ELF-1 (cell line): Measurements from ENCODE around the gene PDE4DIP.
"Not testable (repeated sequence)": the region's sequence is repeated elsewhere in the genome, so short reads cannot be mapped to it uniquely, and the experiment has no call there.

Source experiments
- DNase-seq: peaks from one replicate; pipeline ENCODE4 v3.0.0-alpha.2; 2016; ENCODE audit warnings: low read depth, low spot score

Gene PDE4DIP

DNA sequence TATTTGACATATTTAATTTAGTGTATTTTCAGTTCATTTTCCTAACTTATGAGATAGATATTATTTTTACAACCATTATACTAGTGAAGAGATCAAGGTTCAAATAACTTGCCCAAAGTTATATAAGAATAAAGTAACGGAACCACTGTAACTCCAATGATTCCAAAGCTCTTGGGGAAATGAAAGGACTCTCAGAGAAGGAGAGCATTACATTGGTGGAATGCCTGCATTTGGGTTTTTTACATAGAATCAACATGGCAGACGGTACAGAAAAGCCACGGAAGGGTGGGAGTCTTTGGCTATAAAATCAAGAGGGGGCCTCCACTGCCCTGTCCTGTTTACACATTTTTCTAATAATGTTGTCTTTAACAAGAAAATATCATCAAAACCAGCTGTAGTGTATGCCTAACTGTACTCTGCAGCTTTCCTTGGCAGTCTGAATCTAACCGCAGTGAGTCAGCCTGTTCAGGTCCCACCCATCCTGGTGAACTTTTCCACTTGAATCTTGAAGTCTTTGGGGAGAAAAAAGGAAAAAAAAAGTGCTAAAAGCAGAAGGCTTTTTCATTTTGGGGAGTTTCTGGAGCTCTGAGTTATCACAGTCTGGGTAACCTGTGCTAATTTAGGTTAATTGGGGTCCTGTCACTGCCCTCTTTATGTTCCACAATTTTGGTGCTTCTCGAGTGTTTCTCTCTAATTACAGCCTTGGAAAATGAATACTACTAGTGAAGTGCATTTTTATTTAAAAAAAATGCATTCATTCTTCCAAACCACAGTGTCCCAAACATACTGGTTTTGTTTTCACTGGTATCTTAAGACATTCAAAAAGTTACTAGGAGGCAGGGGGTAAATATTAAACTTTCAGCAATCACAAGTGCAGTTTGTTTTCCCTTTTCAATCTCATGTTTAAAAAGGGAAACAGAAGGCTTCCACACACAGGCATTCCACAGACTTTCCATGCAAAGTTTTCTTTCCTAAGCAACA is 30.5 kb downstream of the PDE4DIP start:
- DNase-seq: not testable (repeated sequence)

DNA sequence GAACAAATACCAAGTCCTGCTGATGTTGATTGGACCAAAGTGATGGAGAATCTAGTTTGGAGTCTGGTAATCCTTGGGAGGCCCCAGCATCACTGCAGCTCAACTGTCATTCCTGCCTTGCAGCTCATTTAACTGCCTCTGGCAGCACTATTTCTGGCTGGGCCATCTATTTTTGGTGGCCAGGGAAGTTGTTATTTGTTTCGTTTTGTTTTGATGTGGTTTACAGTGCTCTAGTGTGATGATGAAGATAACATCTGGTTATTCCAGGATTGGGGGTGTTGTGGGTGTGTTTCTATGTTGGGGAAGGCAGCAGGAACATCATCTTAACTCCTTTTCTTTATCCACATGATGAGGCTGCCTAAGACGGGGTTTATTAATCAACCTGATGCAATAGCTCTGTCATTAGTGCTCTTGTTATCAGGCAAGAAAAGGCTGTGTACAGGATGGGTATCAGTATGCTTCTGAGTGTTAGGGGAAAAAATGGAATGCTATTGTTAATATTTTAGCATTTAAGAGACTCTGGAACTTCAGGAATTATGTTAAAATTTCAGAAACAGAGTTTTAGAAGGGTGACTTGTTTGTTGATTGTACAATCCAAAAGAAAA is 35.7 kb downstream of the PDE4DIP start:
- DNase-seq: not testable (repeated sequence)

- not testable (repeated sequence) for DNase-seq
These were observed 37.0 kb downstream of the PDE4DIP start for GRCh38 chr1:148881261-148881660.

DNA sequence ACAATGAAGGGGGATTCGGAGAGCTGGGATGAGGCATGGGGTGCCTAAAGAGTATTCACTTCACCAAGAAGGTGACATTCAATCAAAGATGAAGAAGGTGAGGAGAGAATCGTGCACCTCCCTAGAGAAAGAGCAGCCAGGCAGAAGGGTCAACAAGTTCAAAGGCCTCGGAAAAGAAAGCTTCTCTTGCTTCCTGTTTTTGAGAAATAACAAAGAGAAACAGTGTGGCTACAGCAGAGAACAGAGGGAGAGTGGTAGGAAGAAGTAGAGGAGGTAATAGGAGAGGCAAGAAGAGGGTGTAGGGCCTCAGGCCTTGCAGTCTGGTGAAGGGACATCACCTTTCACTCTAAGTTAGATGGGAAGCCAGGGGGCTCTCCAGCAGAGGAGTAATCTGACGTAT is 41.0 kb downstream of the PDE4DIP start:
- not testable (repeated sequence) for DNase-seq

DNA sequence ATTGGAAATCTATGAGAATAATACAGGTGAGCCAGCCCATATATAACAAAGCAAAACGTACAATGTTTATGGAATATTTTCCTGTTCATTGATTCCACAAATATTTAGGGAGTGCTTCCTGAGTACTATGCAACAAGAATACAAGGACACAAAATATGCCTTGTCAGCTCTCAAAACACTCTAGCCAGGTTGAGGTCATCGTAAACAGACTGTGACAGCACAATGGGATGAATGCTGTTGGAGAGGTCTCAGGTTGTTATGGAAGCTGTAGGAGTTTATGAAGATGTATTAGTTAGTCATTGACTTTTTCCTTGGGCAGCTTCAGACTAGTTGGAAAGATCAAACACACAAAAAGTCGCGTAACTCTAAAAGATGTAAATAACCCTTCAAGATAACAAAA is 42.1 kb downstream of the PDE4DIP start:
- DNase-seq: not testable (repeated sequence)

DNA sequence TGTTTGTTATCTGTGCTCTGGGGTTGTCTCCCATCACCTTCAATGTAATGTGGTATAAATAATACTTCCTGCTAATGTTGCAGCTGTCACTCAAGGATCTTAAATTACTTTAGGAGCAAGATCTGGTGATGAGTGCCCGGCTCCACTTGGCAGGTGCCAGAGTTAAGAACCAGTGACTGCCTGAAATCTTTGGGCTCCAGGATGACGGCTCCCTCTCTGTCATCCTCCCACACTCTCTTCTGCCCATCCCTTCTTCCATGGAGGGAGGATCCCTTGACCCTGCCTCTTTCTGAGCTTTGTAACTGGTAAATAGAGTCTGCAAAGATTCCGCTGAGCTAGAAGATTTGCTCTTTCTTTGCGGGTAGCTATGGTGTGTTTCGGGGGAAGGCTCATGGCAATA is 44.4 kb downstream of the PDE4DIP start:
- DNase-seq: not testable (repeated sequence)

- DNase-seq: not testable (repeated sequence)
These were observed 45.2 kb downstream of the PDE4DIP start for GRCh38 chr1:148889267-148890074.

DNA sequence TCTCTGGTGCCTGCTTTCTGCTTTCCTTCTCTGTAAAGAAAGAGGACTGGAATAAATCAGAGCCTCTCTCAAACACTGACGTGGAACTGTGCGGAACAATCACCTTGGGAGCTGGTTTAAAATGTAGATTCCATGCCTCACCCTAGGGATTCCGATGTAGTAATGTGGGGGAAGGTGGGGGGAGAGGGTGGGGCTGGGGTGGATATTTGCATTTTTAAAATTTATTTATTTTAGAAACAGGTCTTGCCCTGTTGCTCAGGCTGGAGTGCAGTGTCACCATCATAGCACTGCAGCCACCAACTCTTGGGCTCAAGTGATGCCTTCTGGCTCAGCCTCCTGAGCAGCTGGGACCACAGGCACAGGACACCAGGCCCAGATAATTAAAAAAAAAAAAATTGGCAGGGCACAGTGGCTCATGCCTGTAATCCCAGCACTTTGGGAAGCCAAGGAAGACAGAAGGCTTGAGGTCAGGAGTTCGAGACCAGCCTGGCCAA is 45.9 kb downstream of the PDE4DIP start:
- not testable (repeated sequence) for DNase-seq

- DNase-seq: not testable (repeated sequence)
These were observed 50.4 kb downstream of the PDE4DIP start for GRCh38 chr1:148894360-148895352.

- not testable (repeated sequence) for DNase-seq
These were observed 55.8 kb downstream of the PDE4DIP start for GRCh38 chr1:148900026-148900425.

DNA sequence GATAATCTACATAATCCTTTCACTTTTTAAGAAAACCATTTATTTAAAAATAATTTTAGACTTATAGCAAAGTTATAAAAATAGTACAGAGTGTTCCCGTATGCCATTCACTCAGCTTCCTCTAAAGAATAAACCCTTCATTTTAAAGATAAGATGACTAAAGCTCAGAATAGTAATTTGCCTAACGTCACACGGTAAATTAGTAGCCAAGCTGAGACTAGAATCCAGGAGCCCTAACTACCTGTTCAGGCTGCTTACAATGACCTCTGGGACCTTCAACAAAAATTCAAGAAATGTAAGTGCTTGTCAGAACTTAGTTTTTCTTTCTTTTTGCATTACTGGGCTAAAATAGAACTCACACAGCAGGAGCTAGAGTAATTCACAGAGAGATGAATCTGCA is 56.5 kb downstream of the PDE4DIP start:
- DNase-seq: not testable (repeated sequence)

GRCh38 chr1:148901150-148901952 is 57.1 kb downstream of the PDE4DIP start:
- DNase-seq: not testable (repeated sequence)

- DNase-seq: not testable (repeated sequence)
These were observed 57.7 kb downstream of the PDE4DIP start for GRCh38 chr1:148901953-148902341.

DNA sequence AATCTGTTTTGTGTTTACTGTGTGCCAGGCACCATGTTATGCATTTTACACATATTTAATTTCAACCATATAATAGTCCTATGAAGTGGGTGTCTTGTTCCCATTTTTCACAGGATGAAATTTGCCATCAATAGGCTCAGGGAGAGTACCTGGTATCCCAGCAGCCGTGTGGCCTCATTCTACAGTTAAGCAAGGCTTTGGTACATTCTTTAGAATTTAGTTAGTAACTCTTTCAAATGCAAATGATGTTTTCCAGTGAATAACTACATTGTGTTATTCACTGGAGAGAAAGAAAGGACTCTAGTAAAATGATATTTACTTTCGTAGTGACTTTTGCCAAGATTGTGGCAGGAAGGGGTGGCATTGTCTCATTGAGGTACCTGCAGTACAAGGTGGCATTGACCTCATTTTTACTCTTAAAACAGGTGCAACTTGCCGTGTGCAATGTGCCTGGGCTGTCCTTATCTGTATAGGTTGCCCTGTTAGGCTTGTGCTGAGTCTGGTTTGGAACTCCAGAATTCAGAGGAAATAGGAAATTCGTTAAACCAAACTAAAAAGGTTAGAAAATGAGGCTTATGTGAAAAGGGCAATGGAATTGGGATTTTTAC is 65.1 kb downstream of the PDE4DIP start:
- DNase-seq: not testable (repeated sequence)

DNA sequence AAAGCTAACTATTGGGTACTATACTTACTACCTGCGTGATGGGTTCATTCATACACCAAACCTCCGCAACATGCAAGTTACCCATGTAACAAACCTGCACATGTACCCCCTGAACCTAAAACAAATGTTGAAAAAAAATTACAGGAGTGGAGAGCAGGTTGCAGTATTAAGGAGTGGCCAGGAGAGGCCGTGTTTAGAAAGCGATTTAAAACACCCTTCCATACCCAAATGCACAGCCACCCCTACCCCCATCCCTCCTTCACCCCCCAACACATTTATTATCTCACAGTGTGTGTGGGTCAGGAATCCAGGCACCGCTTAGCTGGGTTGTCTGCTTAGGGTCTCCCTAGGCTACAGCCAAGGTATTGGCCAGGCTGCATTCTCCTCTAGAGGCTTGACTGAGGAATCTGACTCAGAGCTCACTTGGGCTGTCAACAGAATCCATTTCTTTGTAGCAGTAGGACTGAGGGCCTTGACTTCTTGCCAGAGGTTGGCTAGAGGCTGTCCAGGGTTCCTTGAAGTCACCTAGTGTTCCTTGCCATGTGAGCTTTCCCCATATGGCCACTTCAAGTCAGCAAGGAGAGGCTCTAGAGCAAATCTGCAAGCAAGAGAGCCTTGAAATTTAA is 67.2 kb downstream of the PDE4DIP start:
- not testable (repeated sequence) for DNase-seq

- not testable (repeated sequence) for DNase-seq
These were observed 72.0 kb downstream of the PDE4DIP start for GRCh38 chr1:148916222-148916621.

DNA sequence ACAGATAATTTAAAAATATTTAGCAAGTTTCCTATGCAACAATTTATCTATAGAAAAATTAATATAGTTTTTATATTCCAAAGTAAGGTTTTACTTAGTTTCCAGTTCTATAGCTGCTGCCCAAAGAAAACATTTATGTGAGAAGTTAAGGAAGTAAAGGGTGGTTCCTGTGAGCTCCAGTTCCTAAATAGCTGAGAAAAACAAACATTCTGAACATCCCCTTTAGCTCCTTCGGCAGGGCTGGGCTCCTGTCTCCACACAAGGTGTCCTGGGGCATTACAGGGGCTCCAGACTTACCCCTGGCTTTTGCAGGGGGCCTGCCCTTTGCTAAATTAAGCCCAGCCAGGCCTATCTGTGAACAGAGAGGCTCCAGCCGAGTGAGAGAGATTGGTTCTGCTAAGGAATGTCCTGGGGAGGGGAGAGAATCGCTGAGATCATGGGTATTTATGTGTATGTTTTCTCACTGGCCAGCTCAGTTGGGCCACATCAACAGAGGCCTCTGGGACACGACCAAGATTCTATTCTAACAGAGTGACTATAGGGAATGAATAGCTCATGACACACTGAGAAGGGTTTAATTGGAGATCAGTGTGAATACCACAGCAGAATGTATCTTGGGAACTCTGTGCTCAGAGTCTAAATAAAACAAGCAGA is 72.6 kb downstream of the PDE4DIP start:
- not testable (repeated sequence) for DNase-seq

DNA sequence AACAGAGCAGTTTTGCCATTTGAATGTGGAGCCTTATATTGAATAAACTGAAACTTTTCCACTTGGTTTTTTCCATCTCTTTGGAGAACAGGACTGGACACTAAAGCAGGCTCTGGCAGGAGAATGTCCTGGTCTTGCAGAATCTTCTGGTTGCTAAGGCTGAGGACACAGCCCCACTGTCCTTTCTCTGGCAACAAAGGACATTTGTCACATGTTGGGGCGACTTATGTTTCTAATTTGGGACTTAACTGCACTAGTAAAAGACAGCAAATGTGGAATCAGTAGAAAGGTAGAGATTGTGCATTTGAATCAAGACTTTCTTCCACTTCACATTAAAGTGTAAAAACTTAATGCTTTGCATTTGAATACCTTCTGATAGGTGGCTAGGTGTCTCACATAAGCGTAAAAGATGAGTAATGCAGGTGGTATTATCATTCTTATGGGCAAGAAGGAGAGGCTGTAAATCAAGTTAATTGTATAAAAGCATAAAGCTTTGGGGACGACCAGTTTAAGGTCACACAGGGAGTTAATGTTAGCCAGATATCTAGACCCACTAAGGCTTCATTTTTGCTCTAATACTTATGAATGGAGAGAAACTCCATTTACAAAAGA is 74.7 kb downstream of the PDE4DIP start:
- not testable (repeated sequence) for DNase-seq
